GM19239 (cell line): ENCODE results near the gene COA1.
"Not testable (repeated sequence)": the region's sequence is repeated elsewhere in the genome, so short reads cannot be mapped to it uniquely, and the experiment has no call there.

Experiments
- DNase-seq: peaks from one replicate; pipeline ENCODE4 v3.0.0; 2011; ENCODE audit warnings: low spot score; ENCODE audit not compliant: insufficient read length
- FAIRE-seq: peaks from 2 replicates; lab custom pipeline; 2011; peaks lifted over from hg19 to GRCh38; lab: Jason Lieb, UNC

COA1 gene

GRCh38 chr7:43729214-43729923, at the start of gene COA1:
Gene COA1, minus strand, starts transcription at chr7:43729523. Its CDS starts 80,909 bp downstream, at chr7:43648614.
- DNase-seq (peak; percentile 53), FAIRE-seq (peak; percentile 96)

- not testable (repeated sequence) for FAIRE-seq
Measured at GRCh38 chr7:43778293-43779044, 49.1 kb upstream of the COA1 start.

GRCh38 chr7:43775255-43775654, 45.9 kb upstream of the COA1 start:
- DNase-seq, FAIRE-seq: not testable (repeated sequence)

More at GRCh38 chr7:43778293-43779044, 49.1 kb upstream of the COA1 start:
- DNase-seq = not testable (repeated sequence)

- not testable (repeated sequence) for DNase-seq, FAIRE-seq
Measured at GRCh38 chr7:43773268-43773667, 43.9 kb upstream of the COA1 start.

GRCh38 chr7:43771573-43771972, 42.2 kb upstream of the COA1 start:
- DNase-seq (no peak), FAIRE-seq (no peak)

GRCh38 chr7:43771128-43771527, 41.8 kb upstream of the COA1 start:
- DNase-seq = no peak

GRCh38 chr7:43769791-43770465, 40.6 kb upstream of the COA1 start:
- FAIRE-seq (no peak), DNase-seq (no peak)

More at GRCh38 chr7:43771128-43771527, 41.8 kb upstream of the COA1 start:
- no peak for FAIRE-seq

- FAIRE-seq (no peak), DNase-seq (no peak)
Measured at GRCh38 chr7:43769281-43769680, 40.0 kb upstream of the COA1 start.

- no peak for DNase-seq
- no peak for FAIRE-seq
Measured at GRCh38 chr7:43768887-43769272, 39.6 kb upstream of the COA1 start.

- DNase-seq = no peak
- no peak for FAIRE-seq
Measured at GRCh38 chr7:43768201-43768886, 39.0 kb upstream of the COA1 start.

- DNase-seq (no peak), FAIRE-seq (no peak)
Measured at GRCh38 chr7:43767311-43767710, 38.0 kb upstream of the COA1 start.

GRCh38 chr7:43766564-43766963, 37.2 kb upstream of the COA1 start:
- DNase-seq = no peak
- no peak for FAIRE-seq

- no peak for DNase-seq
- no peak for FAIRE-seq
Measured at GRCh38 chr7:43764807-43765491, 35.6 kb upstream of the COA1 start.

- DNase-seq = peak; percentile 25
- FAIRE-seq = peak; percentile 67
Measured at GRCh38 chr7:43764039-43764761, 34.9 kb upstream of the COA1 start.

GRCh38 chr7:43763183-43763582, 33.9 kb upstream of the COA1 start:
- no peak for DNase-seq
- no peak for FAIRE-seq

- FAIRE-seq (no peak), DNase-seq (no peak)
Measured at GRCh38 chr7:43761938-43762692, 32.8 kb upstream of the COA1 start.

- FAIRE-seq (no peak), DNase-seq (no peak)
Measured at GRCh38 chr7:43761382-43761781, 32.1 kb upstream of the COA1 start.

GRCh38 chr7:43760861-43761260, 31.5 kb upstream of the COA1 start:
- FAIRE-seq (no peak), DNase-seq (no peak)
